ENCODE data around the gene TMEM101. TPM values are rescaled to one million over a fixed set of nuclear protein-coding genes. Genes with fewer than 3 reads are reported as not detected.

Gene TMEM101
- total and polyA plus RNA-seq, 12 donors = 15.6 to 26.4 (median 17.9) TPM

DNA sequence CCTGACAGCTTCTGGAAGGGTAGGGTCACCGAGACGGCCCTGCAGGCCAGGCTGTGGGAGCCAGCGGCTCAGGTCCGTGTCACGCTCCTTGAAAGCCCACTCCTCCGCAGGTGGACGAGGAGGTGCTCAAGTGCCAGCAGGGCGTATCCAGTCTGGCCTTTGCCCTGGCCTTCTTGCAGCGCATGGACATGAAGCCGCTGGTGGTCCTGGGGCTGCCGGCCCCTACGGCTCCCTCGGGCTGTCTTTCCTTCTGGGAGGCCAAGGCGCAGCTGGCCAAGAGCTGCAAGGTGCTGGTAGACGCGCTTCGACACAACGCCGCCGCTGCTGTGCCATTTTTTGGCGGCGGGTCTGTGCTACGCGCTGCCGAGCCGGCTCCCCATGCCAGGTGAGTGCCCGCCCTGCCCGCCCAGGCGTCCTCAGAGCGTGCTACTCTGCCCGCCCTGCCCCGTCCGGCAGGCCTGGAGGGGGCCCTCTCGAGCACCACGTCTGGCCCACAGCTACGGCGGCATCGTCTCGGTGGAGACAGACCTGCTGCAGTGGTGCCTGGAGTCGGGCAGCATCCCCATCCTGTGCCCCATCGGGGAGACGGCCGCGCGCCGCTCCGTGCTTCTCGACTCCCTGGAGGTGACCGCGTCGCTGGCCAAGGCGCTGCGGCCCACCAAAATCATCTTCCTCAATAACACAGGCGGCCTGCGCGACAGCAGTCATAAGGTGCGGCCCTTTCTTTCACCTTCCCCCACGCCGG, 9.1 kb downstream of the TMEM101 start:
- H3K9me3 ChIP-seq = no peaks in the 10 kb centered on the region
- peak overlapping the region in 2 of 10 donors; percentile 19 to 75 for H3K27ac ChIP-seq
- peaks cover 0 to 18% (median 0%) of the 10 kb centered on the region in 9 donors for H3K36me3 ChIP-seq
- 5% methylated on average over 58 to 59 of the region's 59 CpGs for WGBS, 2 donors
- TF ChIP-seq, protein P1, sequence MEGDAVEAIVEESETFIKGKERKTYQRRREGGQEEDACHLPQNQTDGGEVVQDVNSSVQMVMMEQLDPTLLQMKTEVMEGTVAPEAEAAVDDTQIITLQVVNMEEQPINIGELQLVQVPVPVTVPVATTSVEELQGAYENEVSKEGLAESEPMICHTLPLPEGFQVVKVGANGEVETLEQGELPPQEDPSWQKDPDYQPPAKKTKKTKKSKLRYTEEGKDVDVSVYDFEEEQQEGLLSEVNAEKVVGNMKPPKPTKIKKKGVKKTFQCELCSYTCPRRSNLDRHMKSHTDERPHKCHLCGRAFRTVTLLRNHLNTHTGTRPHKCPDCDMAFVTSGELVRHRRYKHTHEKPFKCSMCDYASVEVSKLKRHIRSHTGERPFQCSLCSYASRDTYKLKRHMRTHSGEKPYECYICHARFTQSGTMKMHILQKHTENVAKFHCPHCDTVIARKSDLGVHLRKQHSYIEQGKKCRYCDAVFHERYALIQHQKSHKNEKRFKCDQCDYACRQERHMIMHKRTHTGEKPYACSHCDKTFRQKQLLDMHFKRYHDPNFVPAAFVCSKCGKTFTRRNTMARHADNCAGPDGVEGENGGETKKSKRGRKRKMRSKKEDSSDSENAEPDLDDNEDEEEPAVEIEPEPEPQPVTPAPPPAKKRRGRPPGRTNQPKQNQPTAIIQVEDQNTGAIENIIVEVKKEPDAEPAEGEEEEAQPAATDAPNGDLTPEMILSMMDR (IDR thresholded peaks at IDR 0.05) = peak in 6 of 9 donors; percentile 10 to 38 (median 27)
- H3K4me3 ChIP-seq = peak overlapping the region in 9 of 10 donors; percentile 38 to 77 (median 66)
- peak in 7 of 8 donors; percentile 3 to 35 (median 22) for ATAC-seq
- no peak for DNase-seq
- intact Hi-C loops (cut with DNase I) = loop anchor here in 5 of 10 donors (5.0 kb wide), 2 partner anchors 37 to 112 kb away; no protein-coding TSS in a partner anchor
- peaks cover 14 to 44% (median 25%) of the 10 kb centered on the region in 7 donors for H3K27me3 ChIP-seq
- peaks cover 18 to 46% (median 35%) of the 10 kb centered on the region in 9 donors for H3K4me1 ChIP-seq

DNA sequence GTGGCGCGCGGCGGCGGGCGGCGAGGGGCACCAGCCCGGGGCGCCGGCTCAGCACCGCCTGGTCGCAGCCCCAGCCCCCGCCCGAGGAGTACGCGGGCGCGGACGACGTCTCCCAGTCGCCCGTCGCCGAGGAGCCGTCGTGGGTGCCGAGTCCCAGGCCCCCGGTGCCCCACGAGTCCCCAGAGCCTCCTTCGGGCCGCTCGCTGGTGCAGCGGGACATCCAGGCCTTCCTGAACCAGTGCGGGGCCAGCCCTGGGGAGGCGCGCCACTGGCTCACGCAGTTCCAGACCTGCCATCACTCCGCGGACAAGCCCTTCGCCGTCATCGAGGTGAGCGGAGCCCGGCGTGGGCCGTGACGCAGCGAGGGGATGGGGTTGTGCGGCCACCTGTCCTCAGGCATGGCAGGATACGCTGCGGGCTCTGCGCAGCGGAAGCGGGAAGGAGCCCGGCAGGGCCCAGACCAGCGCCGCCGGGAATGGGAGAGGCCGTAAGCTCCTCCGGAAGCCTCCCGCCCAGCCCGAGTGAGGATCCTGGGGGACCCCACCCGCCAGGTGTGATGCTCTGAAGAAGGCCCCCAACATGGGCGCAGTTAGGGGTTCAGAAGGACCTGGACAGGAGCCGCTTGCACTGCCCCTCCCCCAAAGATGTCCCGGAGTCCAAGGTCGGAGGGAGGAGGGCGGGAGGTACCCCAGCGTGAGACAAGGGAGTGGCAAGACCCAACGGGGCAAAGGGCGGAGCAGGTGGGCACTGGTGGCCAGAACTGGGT, 9.8 kb downstream of the TMEM101 start:
- no peak for DNase-seq
- H3K9me3 ChIP-seq = no peaks in the 10 kb centered on the region
- ATAC-seq = no peak
- WGBS, 2 donors = 2 to 4% methylated on average over 51 to 71 of the region's 71 CpGs
- H3K27ac ChIP-seq = no peak overlapping the region
- peak overlapping the region in 9 of 10 donors; percentile 38 to 77 (median 66) for H3K4me3 ChIP-seq
- TF ChIP-seq, protein P1 (IDR thresholded peaks at IDR 0.05) = no peak
- H3K4me1 ChIP-seq = peaks cover 18 to 45% (median 35%) of the 10 kb centered on the region in 9 donors
- peaks cover 0 to 12% (median 0%) of the 10 kb centered on the region in 9 donors for H3K36me3 ChIP-seq
- intact Hi-C loops (cut with DNase I) = loop anchor here in 5 of 10 donors (5.0 kb wide), 2 partner anchors 37 to 112 kb away; no protein-coding TSS in a partner anchor
- H3K27me3 ChIP-seq = peaks cover 14 to 44% (median 25%) of the 10 kb centered on the region in 7 donors

DNA sequence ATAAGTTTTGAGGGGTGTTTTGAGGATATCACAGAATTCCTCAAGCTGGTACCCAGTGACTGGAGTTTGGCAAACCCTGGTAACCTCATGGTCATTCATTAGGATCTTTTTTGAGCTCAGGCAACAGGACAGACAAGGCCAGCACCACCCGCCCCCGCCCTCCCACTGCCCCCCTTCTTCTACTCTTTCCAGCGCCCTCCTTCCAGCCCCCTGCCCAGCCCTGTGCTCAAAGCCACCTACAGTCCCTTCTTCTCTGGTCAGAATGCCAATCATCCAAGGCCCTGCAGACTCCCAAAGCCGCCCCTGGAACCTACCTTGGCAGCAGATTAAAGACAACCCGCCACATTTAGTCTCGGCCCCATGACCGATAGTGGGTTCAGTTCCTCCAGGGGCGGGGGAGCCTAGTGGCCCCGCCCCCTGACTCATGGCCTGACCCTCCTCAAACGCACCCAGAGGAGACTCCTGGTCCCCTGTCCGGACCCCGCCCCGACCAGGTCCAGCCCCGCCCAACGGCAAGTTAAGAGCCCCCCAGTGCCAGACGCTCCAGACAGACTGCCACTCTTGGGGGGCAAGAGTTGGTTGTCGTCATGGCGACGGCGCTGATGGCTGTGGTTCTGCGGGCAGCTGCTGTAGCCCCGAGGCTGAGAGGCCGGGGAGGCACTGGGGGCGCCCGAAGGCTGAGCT, 10.5 kb downstream of the TMEM101 start, which contains the start of gene NAGS:
TSS of gene NAGS (plus strand) at position 546 of the 684 bp plus-strand sequence. CDS start at position 588, 42 bp downstream.
- 8 to 13% methylated on average over 25 of the region's 25 CpGs for WGBS, 2 donors
- H3K36me3 ChIP-seq = peaks cover 0 to 7% (median 0%) of the 10 kb centered on the region in 9 donors
- peaks cover 14 to 44% (median 25%) of the 10 kb centered on the region in 7 donors for H3K27me3 ChIP-seq
- H3K4me3 ChIP-seq = peak within 1 kb of the TSS in 9 of 10 donors; percentile 38 to 77 (median 66)
- no peak for DNase-seq
- TF ChIP-seq, protein P1 (IDR thresholded peaks at IDR 0.05) = no peak
- intact Hi-C loops (cut with DNase I) = no loop called here
- peaks cover 18 to 45% (median 35%) of the 10 kb centered on the region in 9 donors for H3K4me1 ChIP-seq
- no peaks in the 10 kb centered on the region for H3K9me3 ChIP-seq
- H3K27ac ChIP-seq = no peak within 1 kb of the TSS
- no peak for ATAC-seq
